GM23338 (cell line): ENCODE data around the gene DCDC1. TPM values are rescaled to one million over a fixed set of nuclear protein-coding genes. Genes with fewer than 3 reads are reported as not detected.

ENCODE experiments used
- ATAC-seq: fragments of 200-7000 bp; cut with Tn5 transposase; 3 replicates; pipeline ENCODE4 v1.9.1; 2020
- DNase-seq: peaks from one replicate; pipeline ENCODE4 v3.0.0-alpha.2; 2015; ENCODE audit warnings: low spot score
- H2AFZ ChIP-seq: fragments of 200-600 bp; sonication (generic); 2 replicates; pipeline ENCODE4 v1.8.0; 2016; ENCODE audit warnings: antibody characterized with exemption, mild to moderate bottlenecking, moderate library complexity
- H3F3A ChIP-seq: fragments of 200-600 bp; sonication (generic); replicated peaks from 2 replicates; pipeline ENCODE4 v1.8.0; 2017; ENCODE audit warnings: antibody characterized with exemption, mixed run types, low read depth
- H3K27ac ChIP-seq: fragments of 200-600 bp; sonication (generic); 2 replicates; pipeline ENCODE4 v1.6.1; 2016; ENCODE audit warnings: low read depth
- H3K27me3 ChIP-seq: fragments of 200-600 bp; sonication (generic); 2 replicates; pipeline ENCODE4 v1.8.0; 2016; ENCODE audit warnings: mild to moderate bottlenecking, mixed run types, moderate library complexity; ENCODE audit not compliant: insufficient read depth
- H3K36me3 ChIP-seq: fragments of 200-600 bp; sonication (generic); 2 replicates; pipeline ENCODE4 v1.8.0; 2016; ENCODE audit warnings: mild to moderate bottlenecking; ENCODE audit not compliant: insufficient read depth
- H3K4me1 ChIP-seq: fragments of 200-600 bp; sonication (generic); 2 replicates; pipeline ENCODE4 v1.8.0; 2016; ENCODE audit warnings: mild to moderate bottlenecking, moderate library complexity; ENCODE audit not compliant: insufficient read depth
- H3K4me2 ChIP-seq: fragments of 200-600 bp; sonication (generic); 2 replicates; pipeline ENCODE4 v1.7.1; 2017; ENCODE audit warnings: mixed run types
- H3K4me3 ChIP-seq: fragments of 200-600 bp; sonication (generic); 2 replicates; pipeline ENCODE4 v1.6.1; 2016; ENCODE audit warnings: mixed run types
- H3K79me2 ChIP-seq: fragments of 200-600 bp; sonication (generic); replicated peaks from 2 replicates; pipeline ENCODE4 v1.8.0; 2017; ENCODE audit warnings: mild to moderate bottlenecking; ENCODE audit not compliant: insufficient read depth
- H3K9me2 ChIP-seq: fragments of 200-600 bp; sonication (generic); 2 replicates; pipeline ENCODE4 v1.8.0; 2017; ENCODE audit not compliant: insufficient read depth
- H4K20me1 ChIP-seq: fragments of 200-600 bp; sonication (generic); replicated peaks from 2 replicates; pipeline ENCODE4 v1.8.0; 2017; ENCODE audit warnings: mild to moderate bottlenecking; ENCODE audit not compliant: insufficient read depth
- H3K27ac Mint-ChIP-seq: 2 replicates; pipeline ENCODE4 v1.8.0; 2020; ENCODE audit warnings: inconsistent platforms, mild to moderate bottlenecking, moderate library complexity, mixed read lengths
- H3K27me3 Mint-ChIP-seq: 3 replicates; pipeline ENCODE4 v1.8.0; 2022; ENCODE audit warnings: low read depth, mild to moderate bottlenecking, moderate library complexity, mixed read lengths, inconsistent platforms; ENCODE audit not compliant: insufficient read depth, poor library complexity
- H3K36me3 Mint-ChIP-seq: 3 replicates; pipeline ENCODE4 v1.8.0; 2021; ENCODE audit warnings: low read depth, mild to moderate bottlenecking, inconsistent platforms, moderate library complexity, mixed read lengths
- H3K4me1 Mint-ChIP-seq: 3 replicates; pipeline ENCODE4 v1.8.0; 2020; ENCODE audit warnings: mild to moderate bottlenecking, inconsistent platforms, mixed read lengths
- H3K4me3 Mint-ChIP-seq: 3 replicates; pipeline ENCODE4 v1.8.0; 2021; ENCODE audit warnings: moderate library complexity, mild to moderate bottlenecking, inconsistent platforms, mixed read lengths
- H3K9me3 Mint-ChIP-seq: 3 replicates; pipeline ENCODE4 v1.8.0; 2020; ENCODE audit warnings: moderate library complexity, mild to moderate bottlenecking, inconsistent platforms, mixed read lengths
- CREB1 ChIP-seq: fragments of 250-450 bp; sonication (Bioruptor Pico); IDR thresholded peaks from 2 replicates; pipeline ENCODE4 v1.5.0; 2020; ENCODE audit warnings: low read depth, mild to moderate bottlenecking, moderate library complexity
- CTCF ChIP-seq, 2 experiments: fragments of 200-600 bp in 1 of 2; sonication (generic) in 1 of 2; conservative IDR thresholded peaks; 2 replicates each; pipeline versions ENCODE4 v1.5.1 to v1.6.1; 2016 to 2017; ENCODE audit warnings: antibody characterized with exemption in 2 of 2, low read depth in 2 of 2, mild to moderate bottlenecking in 2 of 2, moderate library complexity in 1 of 2
- ETS1 ChIP-seq: IDR thresholded peaks from 2 replicates; pipeline ENCODE4 v1.6.1; 2016; ENCODE audit warnings: antibody characterized with exemption
- EZH2 ChIP-seq: fragments of 200-600 bp; sonication (generic); IDR thresholded peaks from one replicate; pipeline ENCODE4 v1.8.0; 2017; ENCODE audit warnings: antibody characterized with exemption, mild to moderate bottlenecking, low read depth; ENCODE audit not compliant: unreplicated experiment
- EZH2phosphoT487 ChIP-seq: fragments of 200-600 bp; sonication (generic); IDR thresholded peaks from one replicate; pipeline ENCODE4 v1.8.1; 2018; ENCODE audit warnings: antibody characterized with exemption; ENCODE audit not compliant: unreplicated experiment
- JUNB ChIP-seq: IDR thresholded peaks from one replicate; pipeline ENCODE4 v1.6.1; 2016; ENCODE audit warnings: antibody characterized with exemption; ENCODE audit not compliant: unreplicated experiment
- NANOG ChIP-seq: IDR thresholded peaks from 2 replicates; pipeline ENCODE4 v1.6.1; 2016; ENCODE audit warnings: antibody characterized with exemption, borderline replicate concordance
- POLR2AphosphoS5 ChIP-seq: IDR thresholded peaks from 2 replicates; pipeline ENCODE4 v1.6.1; 2016; ENCODE audit warnings: antibody characterized with exemption, low read depth
- REST ChIP-seq: IDR thresholded peaks from one replicate; pipeline ENCODE4 v1.6.1; 2018; ENCODE audit warnings: antibody characterized with exemption; ENCODE audit not compliant: unreplicated experiment
- STAT1 ChIP-seq: IDR thresholded peaks from one replicate; pipeline ENCODE4 v1.6.1; 2016; ENCODE audit warnings: antibody characterized with exemption; ENCODE audit not compliant: unreplicated experiment
- ZNF114 ChIP-seq: fragments of 250-450 bp; sonication (Bioruptor Pico); IDR thresholded peaks from 2 replicates; pipeline ENCODE4 v1.5.0; 2020; ENCODE audit warnings: mild to moderate bottlenecking, moderate library complexity
- ZNF331 ChIP-seq: fragments of 250-450 bp; sonication (Bioruptor Pico); IDR thresholded peaks from 2 replicates; pipeline ENCODE4 v1.5.0; 2020; ENCODE audit warnings: low read depth, mild to moderate bottlenecking, moderate library complexity
- ZNF462 ChIP-seq: fragments of 250-450 bp; sonication (Bioruptor Pico); IDR thresholded peaks from 2 replicates; pipeline ENCODE4 v1.5.0; 2020; ENCODE audit warnings: mild to moderate bottlenecking, moderate library complexity
- polyA plus RNA-seq: library from polyadenylated mRNA; unstranded; fragments of >200 nt; fragmentation: Nextera tagmentation; extraction: Ambion mirVana; gene quantifications from 2 replicates; pipeline ENCODE4 v1.2.1, GENCODE V29; 2016
- total RNA-seq: library from RNA; depleted of rRNA; stranded (reverse); fragments of >200 nt; shearing (Covaris generic); gene quantifications from 2 replicates; pipeline ENCODE4 v1.2.3, GENCODE V29; 2014

DCDC1 gene
- total and polyA plus RNA-seq, 2 experiments from 2014 or later = 0.56 to 0.58 TPM

DNA sequence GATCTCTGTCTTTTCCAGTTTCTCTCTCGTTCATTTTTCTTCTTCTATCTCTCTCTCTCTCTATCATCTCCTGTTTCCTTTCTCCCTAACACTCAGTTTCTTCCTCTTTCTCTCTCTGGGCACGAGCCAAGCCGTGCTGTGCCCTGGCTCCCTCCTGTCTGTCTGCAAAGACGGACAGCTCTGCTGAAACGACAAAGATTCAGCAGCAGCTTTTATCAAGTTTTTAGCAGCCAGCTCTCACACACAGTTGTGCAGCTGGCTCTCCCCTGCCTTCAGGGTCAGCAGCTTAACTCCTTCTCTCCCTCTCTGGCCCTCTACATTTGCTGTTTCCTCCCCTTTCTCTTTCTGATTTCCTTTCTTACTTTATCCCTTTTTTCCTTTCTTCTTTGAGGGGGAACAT is 431.4 kb downstream of the DCDC1 start:
- H3K9me2 ChIP-seq = 0 out of 2 replicates have a peak, but pooled peaks cover 4% of the 10 kb centered on the region
- no peak for ATAC-seq
- no peaks in the 10 kb centered on the region for H3K4me1 Mint-ChIP-seq
- no peaks in the 10 kb centered on the region for H4K20me1 ChIP-seq
- no peaks in the 10 kb centered on the region for H3K79me2 ChIP-seq
- no peak overlapping the region for H3K27ac ChIP-seq
- no peak for DNase-seq
- TF ChIP-seq EZH2 (no peak), STAT1 (no peak), ETS1 (no peak), ZNF331 (CRISPR knock-in tag) (no peak), ZNF462 (CRISPR knock-in tag) (no peak), NANOG (no peak), ZNF114 (no peak), CTCF (conservative IDR thresholded peaks at IDR 0.05; ENCODE audit: low read depth in 2 of 2) (no peak), CREB1 (no peak), EZH2phosphoT487 (no peak), JUNB (no peak), REST (no peak), POLR2AphosphoS5 (no peak)
- peaks cover 5% of the 10 kb centered on the region for H3K36me3 ChIP-seq
- H2AFZ ChIP-seq = peak overlapping the region; percentile 69; the same call in 1 of the 2 replicates
- H3K27me3 ChIP-seq = no peaks in the 10 kb centered on the region
- H3K27me3 Mint-ChIP-seq = peaks cover 2% of the 10 kb centered on the region
- no peak overlapping the region for H3K4me3 Mint-ChIP-seq
- H3K36me3 Mint-ChIP-seq = peaks cover 8% of the 10 kb centered on the region; the same call in 1 of the 3 replicates
- H3F3A ChIP-seq = no peaks in the 10 kb centered on the region
- H3K4me1 ChIP-seq = no peaks in the 10 kb centered on the region
- peaks cover 14% of the 10 kb centered on the region for H3K9me3 Mint-ChIP-seq
- H3K27ac Mint-ChIP-seq = no peak overlapping the region
- H3K4me3 ChIP-seq = no peak overlapping the region
- H3K4me2 ChIP-seq = no peak overlapping the region
